GM23248 (cell line): ENCODE measurements around the gene CAPN8.

Experiments
- EZH2 ChIP-seq: fragments of 200-600 bp; sonication (generic); IDR thresholded peaks from 2 replicates; pipeline ENCODE4 v1.6.1; 2018; ENCODE audit warnings: antibody characterized with exemption, mild to moderate bottlenecking; ENCODE audit not compliant: insufficient read depth, poor library complexity, severe bottlenecking
- EZH2phosphoT487 ChIP-seq: fragments of 200-600 bp; sonication (generic); IDR thresholded peaks from 2 replicates; pipeline ENCODE4 v1.6.1; 2018; ENCODE audit warnings: antibody characterized with exemption, moderate library complexity, mild to moderate bottlenecking, low read depth; ENCODE audit not compliant: insufficient read depth

DNA sequence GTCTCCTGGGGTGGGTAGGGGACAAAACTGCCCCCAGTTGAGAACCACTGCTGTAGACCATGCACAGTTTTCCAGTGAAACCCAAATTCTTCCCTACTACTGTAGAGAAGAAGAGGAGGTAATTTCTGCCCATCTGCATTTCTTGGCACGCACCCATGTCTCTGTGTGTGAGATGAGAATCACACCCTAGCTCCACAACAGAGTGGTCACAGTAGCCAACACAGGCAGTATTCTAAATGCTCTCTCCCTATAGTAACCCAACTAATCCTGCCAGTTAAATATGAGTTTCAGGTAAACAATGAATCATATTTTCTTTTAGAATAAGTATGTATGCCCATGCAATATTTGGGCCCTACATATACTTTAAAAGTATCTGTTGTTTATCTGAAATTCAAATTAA is 45.7 kb upstream of the CAPN8 start:
- TF ChIP-seq EZH2 = no peak
- no peak for TF ChIP-seq EZH2phosphoT487
